ENCODE measurements around the gene PFKFB2. TPM values are rescaled to one million over a fixed set of nuclear protein-coding genes. Genes with fewer than 3 reads are reported as not detected.

PFKFB2 gene
- total and polyA plus RNA-seq, 2 donors (not counting 3 experiments of a cell fraction or from before 2014, with no cell fraction given): 0.70 to 2.0 TPM

- H3K4me1 ChIP-seq (ENCODE audit: control insufficient read depth, extremely low read depth, insufficient read depth, low read length): no peaks in the 10 kb centered on the region
- no peaks in the 10 kb centered on the region for H3K79me2 ChIP-seq (ENCODE audit: control insufficient read depth, insufficient read depth, low read length)
- TF ChIP-seq POLR2AphosphoS5 (IDR thresholded peaks at IDR 0.05; ENCODE audit: insufficient read depth, low read depth, low read length) (no peak), MYC (IDR thresholded peaks at IDR 0.05; ENCODE audit: low read depth, low read length) (no peak), POLR2A (IDR thresholded peaks at IDR 0.05; ENCODE audit: low read depth, low read length) (no peak), CTCF (IDR thresholded peaks at IDR 0.05; ENCODE audit: extremely low read depth in 1 of 2, insufficient read depth in 1 of 2, low read depth in 1 of 2, low read length in 2 of 2) (no peak), FOS (IDR thresholded peaks at IDR 0.05; ENCODE audit: borderline replicate concordance, insufficient read depth, low read length) (no peak), EZH2 (IDR thresholded peaks at IDR 0.05; ENCODE audit: borderline replicate concordance, low read depth, low read length, severe bottlenecking) (no peak), GATA2 (IDR thresholded peaks at IDR 0.05; ENCODE audit: insufficient read depth, insufficient read length, low read depth, low read length) (no peak), JUN (IDR thresholded peaks at IDR 0.05; ENCODE audit: borderline replicate concordance, insufficient read depth, insufficient read length, low read depth) (no peak)
- TF ChIP-seq, protein P1, sequence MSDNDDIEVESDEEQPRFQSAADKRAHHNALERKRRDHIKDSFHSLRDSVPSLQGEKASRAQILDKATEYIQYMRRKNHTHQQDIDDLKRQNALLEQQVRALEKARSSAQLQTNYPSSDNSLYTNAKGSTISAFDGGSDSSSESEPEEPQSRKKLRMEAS (IDR thresholded peaks at IDR 0.05; ENCODE audit: insufficient read depth, insufficient read length): no peak
- dilution Hi-C loops (cut with MboI; ENCODE audit: extremely low pct_ligation_motif_present, low sequenced_read_pairs) (no loop called here), intact Hi-C loops (cut with micrococcal nuclease) (no loop called here)
- no peaks in the 10 kb centered on the region for H3K9me1 ChIP-seq (replicated peaks; ENCODE audit: control insufficient read depth, extremely low read depth, insufficient read depth, low read length)
- no peaks in the 10 kb centered on the region for H4K20me1 ChIP-seq (replicated peaks; ENCODE audit: control insufficient read depth, extremely low read depth, insufficient read depth, low read length)
- no peak for FAIRE-seq
- H3K27me3 ChIP-seq (ENCODE audit: control insufficient read depth in 2 of 2, insufficient read depth in 2 of 2, low read length in 2 of 2): peaks cover 0 to 3% of the 10 kb centered on the region in 2 experiments
- H3K9me3 ChIP-seq (replicated peaks; ENCODE audit: control insufficient read depth, insufficient read depth, low read length): no peaks in the 10 kb centered on the region
- no peak for DNase-seq (ENCODE audit: low read depth, low spot score)
- ChIA-PET POLR2A (no interaction called here), CTCF (interaction anchor here (1.2 to 2.2 kb wide), 3 partner anchors 9 to 311 kb away, joined by 4 to 9 read pairs (median 6); no protein-coding TSS in a partner anchor)
- BruUV-seq (replicated peaks): no TSS peak
- no peak overlapping the region for H3K4me3 ChIP-seq (replicated peaks in 1 of 3; ENCODE audit: insufficient read depth in 1 of 3, low read depth in 1 of 3, low read length in 3 of 3)
- no peak overlapping the region for H3K4me2 ChIP-seq (ENCODE audit: insufficient read depth, low read length)
- H3K9ac ChIP-seq (replicated peaks; ENCODE audit: extremely low read depth, insufficient read depth, low read length): no peak overlapping the region
- no peaks in the 10 kb centered on the region for H3K36me3 ChIP-seq (ENCODE audit: control insufficient read depth in 2 of 2, extremely low read depth in 1 of 2, insufficient read depth in 2 of 2, low read length in 2 of 2)
- H3K27ac ChIP-seq (ENCODE audit: insufficient read depth, low read depth, low read length): no peak overlapping the region
- no peak overlapping the region for H2AFZ ChIP-seq (ENCODE audit: low read depth, low read length)
Measured at GRCh38 chr1:207093944-207094343, 40.9 kb downstream of the PFKFB2 start.
